ENCODE measurements around the gene CDC34. TPM values are rescaled to one million over a fixed set of nuclear protein-coding genes. Genes with fewer than 3 reads are reported as not detected.

Gene CDC34
- total and polyA plus RNA-seq, 2 of the 8 experiments (the other 6 are each of a cell fraction or from before 2014, with no cell fraction given): 95.9 to 129 TPM

DNA sequence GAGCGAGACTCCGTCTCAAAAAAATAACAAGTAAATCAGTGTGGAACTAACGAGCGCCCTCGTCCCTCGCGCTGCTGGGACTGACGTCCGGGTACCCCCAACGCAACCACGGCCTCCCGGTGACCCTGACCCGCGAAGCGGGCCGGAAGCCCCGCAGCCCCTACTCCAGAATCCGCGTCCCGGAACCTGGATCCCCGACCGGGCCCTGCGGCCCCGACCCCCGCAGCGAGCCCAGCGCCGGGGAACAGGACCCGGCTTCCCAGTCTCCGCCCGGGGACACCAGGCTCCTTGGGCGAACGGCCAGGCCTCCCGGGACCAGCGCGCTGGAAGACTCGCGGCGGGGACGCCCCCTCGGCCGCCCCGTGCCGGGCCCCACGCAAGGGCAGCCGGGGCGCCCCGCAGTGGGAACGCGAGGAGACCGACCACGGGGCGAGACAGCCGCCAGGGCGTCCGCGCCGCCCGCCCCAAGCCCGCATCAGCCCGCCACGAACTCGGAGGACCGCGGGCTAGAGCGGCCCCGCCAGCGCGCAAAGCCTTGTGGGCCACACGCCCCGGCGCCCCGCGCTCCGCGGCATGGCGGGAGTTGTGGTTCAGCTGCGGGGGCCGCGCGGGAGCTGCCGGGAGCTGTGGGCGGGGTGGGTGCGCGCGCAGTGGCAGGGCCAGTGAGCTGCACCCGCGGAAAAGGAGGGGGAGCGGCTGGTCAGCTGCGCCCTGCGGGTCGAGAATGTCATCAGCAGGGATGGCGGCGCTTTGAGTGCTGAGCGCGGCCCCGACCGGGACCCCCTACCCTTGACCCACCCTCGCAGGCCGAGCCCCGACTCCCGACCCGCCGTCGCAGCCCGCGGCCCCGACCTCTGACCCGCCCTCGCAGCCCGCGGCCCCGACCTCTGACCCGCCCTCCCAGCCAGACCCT lies 42.8 kb upstream of the CDC34 start (continued):
- TF ChIP-seq USF2 (IDR thresholded peaks at IDR 0.05; ENCODE audit: low read length) (no peak), CBX5 (IDR thresholded peaks at IDR 0.05; ENCODE audit: low read depth, low read length) (no peak), CHD7 (IDR thresholded peaks at IDR 0.05; ENCODE audit: insufficient replicate concordance, low read length) (no peak), CTBP2 (IDR thresholded peaks at IDR 0.05; ENCODE audit: borderline replicate concordance, insufficient read depth, insufficient read length, low read length) (no peak), GTF2F1 (IDR thresholded peaks at IDR 0.05; ENCODE audit: borderline replicate concordance, low read depth, low read length) (no peak), RFX5 (IDR thresholded peaks at IDR 0.05; ENCODE audit: borderline replicate concordance, low read depth, low read length) (no peak)

Data from H1 (cell line).